ENCODE data around the gene PLP1. TPM values are rescaled to one million over a fixed set of nuclear protein-coding genes. Genes with fewer than 3 reads are reported as not detected.

Gene PLP1
- total RNA-seq (2022; extraction: Qiagen RNA extraction; ENCODE audit: low read depth), result not detected in 5 replicates

GRCh38 chrX:103776546-103776945 is at the start of gene PLP1:
TSS of gene PLP1 (plus strand) at chrX:103776840. CDS start at chrX:103776996, 156 bp downstream.

GRCh38 chrX:103831803-103832544 is 55.3 kb downstream of the PLP1 start, which contains the start of gene RAB9B:
TSS of gene RAB9B (minus strand) at chrX:103832257. CDS start at chrX:103825784, 6,473 bp downstream.

Other genes with a start within 250 kb of the PLP1 start
- gene TCEAL4, start 191.3 kb upstream of the PLP1 start, total RNA-seq (2022; extraction: Qiagen RNA extraction; ENCODE audit: low read depth), result 102 to 160 TPM (median 114 TPM) in 5 replicates
- 13.5 to 20.6 TPM (median 19.0 TPM) in 5 replicates for gene TCEAL3, start 168.9 kb upstream of the PLP1 start, total RNA-seq (2022; extraction: Qiagen RNA extraction; ENCODE audit: low read depth)
- 32.6 to 46.0 TPM (median 36.4 TPM) in 5 replicates for gene TCEAL1, start 147.9 kb upstream of the PLP1 start, total RNA-seq (2022; extraction: Qiagen RNA extraction; ENCODE audit: low read depth)
- gene MORF4L2, start 90.1 kb upstream of the PLP1 start, total RNA-seq (2022; extraction: Qiagen RNA extraction; ENCODE audit: low read depth), result 429 to 1,166 TPM (median 478 TPM) in 5 replicates
- gene TMEM31, start 65.9 kb upstream of the PLP1 start, total RNA-seq (2022; extraction: Qiagen RNA extraction; ENCODE audit: low read depth), result 0.08 to 0.27 TPM in 2 of 5 replicates, not detected in the others
- 0.05 TPM in 3 of 5 replicates, not detected in the others for gene RAB9B, start 55.4 kb downstream of the PLP1 start, total RNA-seq (2022; extraction: Qiagen RNA extraction; ENCODE audit: low read depth)
- gene TMSB15B, start 185.8 kb downstream of the PLP1 start, total RNA-seq (2022; extraction: Qiagen RNA extraction; ENCODE audit: low read depth), result 4.3 to 8.0 TPM (median 5.9 TPM) in 5 replicates
- not detected in 5 replicates for gene H2BW1, start 236.9 kb downstream of the PLP1 start, total RNA-seq (2022; extraction: Qiagen RNA extraction; ENCODE audit: low read depth)